Esophagus muscularis mucosa (tissue), 4 donors: ENCODE results near the gene LCN2.

Source experiments
- CTCF ChIP-seq, 3 experiments: fragments of 200-600 bp in 2 of 3; fragments of 450-650 bp in 1 of 3; sonication (generic) in 2 of 3; IDR thresholded peaks; one replicate each; pipeline ENCODE4 v1.5.1; 2017 to 2019; ENCODE audit warnings: antibody characterized with exemption in 3 of 3, mild to moderate bottlenecking in 2 of 3, moderate library complexity in 1 of 3
- EP300 ChIP-seq: sonication (generic); formaldehyde crosslinking; IDR thresholded peaks from one replicate; pipeline ENCODE4 v1.6.1; 2017; ENCODE audit warnings: antibody characterized with exemption
- POLR2A ChIP-seq: fragments of 450-650 bp; IDR thresholded peaks from one replicate; pipeline ENCODE4 v1.6.1; 2017; ENCODE audit warnings: antibody characterized with exemption, moderate library complexity, mild to moderate bottlenecking, low read depth
- POLR2AphosphoS5 ChIP-seq, 2 donors: sonication (generic); formaldehyde crosslinking; IDR thresholded peaks; one replicate each; pipeline ENCODE4 v1.6.1; 2017; ENCODE audit warnings: antibody characterized with exemption in 2 of 2

GRCh38 chr9:128145951-128146351 is 3.3 kb upstream of the LCN2 start:
- TF ChIP-seq CTCF (IDR thresholded peaks at IDR 0.05) (no peak), POLR2A (no peak), POLR2AphosphoS5 (IDR thresholded peaks at IDR 0.05) (no peak), EP300 (no peak)
